ENCODE measurements around the gene COMMD7. TPM values are rescaled to one million over a fixed set of nuclear protein-coding genes. Genes with fewer than 3 reads are reported as not detected.

The COMMD7 gene
- 16.1 TPM for total RNA-seq

GRCh38 chr20:32743237-32744112 is at the start of gene COMMD7:
COMMD7 (minus strand) TSS chr20:32743467; CDS start chr20:32743391, 76 bp downstream.
- peak; percentile 75 for ATAC-seq

- ATAC-seq = no peak
Observed at GRCh38 chr20:32792731-32793458, 49.6 kb upstream of the COMMD7 start.

GRCh38 chr20:32792316-32792715 is 49.0 kb upstream of the COMMD7 start:
- no peak for ATAC-seq

DNA sequence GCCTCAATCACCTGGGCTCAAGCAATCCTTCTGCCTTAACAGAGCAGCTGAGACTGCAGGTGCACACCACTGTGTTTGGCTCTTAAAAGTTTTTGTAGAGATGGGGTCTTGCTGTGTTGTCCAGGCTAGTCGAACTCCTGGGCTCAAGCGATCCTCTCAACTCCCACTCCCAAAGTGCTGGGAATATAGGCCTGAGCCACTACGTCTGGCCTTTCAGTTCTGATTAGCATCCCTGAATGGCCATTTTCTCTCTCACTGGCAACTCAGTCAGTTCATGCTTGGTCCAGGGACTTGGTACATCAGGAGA is 47.4 kb upstream of the COMMD7 start:
- no peak for ATAC-seq

- ATAC-seq = peak; percentile 87
Observed at GRCh38 chr20:32789896-32790750, 46.9 kb upstream of the COMMD7 start.

- ATAC-seq = no peak
Observed at GRCh38 chr20:32787168-32787567, 43.9 kb upstream of the COMMD7 start.

GRCh38 chr20:32786059-32786760 is 42.9 kb upstream of the COMMD7 start:
- ATAC-seq = no peak

DNA sequence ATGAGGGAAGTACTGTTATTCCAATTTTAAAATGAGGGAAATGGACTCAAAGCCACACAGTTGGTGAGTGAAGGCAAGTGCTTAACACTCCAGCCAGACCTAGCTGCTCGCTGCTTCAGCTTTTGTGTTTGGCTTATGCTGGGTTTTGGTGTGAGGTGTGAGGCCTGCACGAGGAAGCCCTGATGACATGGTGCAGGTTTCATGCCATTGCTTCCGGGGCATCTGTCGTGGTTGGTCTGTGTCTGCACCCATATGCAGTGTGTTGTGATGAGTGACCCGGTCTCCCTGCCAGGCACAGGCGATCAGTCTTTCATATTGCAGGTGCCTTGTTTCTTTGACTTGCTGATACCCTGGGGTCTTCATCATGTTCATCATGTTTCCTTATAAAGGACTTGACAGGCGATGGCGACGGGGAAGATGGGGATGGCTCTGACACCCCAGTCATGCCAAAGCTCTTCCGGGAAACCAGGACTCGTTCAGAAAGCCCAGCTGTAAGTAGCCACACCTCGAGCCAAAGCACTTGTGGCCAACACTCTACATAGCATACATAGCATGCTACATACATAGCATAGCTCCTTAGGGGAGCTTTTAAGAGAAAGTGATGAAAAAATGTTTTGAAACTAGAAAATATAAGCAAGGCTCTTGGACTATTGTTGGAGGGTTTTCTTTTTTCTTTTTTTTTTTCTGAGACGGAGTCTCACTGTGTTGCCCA is 41.3 kb upstream of the COMMD7 start:
- no peak for ATAC-seq

DNA sequence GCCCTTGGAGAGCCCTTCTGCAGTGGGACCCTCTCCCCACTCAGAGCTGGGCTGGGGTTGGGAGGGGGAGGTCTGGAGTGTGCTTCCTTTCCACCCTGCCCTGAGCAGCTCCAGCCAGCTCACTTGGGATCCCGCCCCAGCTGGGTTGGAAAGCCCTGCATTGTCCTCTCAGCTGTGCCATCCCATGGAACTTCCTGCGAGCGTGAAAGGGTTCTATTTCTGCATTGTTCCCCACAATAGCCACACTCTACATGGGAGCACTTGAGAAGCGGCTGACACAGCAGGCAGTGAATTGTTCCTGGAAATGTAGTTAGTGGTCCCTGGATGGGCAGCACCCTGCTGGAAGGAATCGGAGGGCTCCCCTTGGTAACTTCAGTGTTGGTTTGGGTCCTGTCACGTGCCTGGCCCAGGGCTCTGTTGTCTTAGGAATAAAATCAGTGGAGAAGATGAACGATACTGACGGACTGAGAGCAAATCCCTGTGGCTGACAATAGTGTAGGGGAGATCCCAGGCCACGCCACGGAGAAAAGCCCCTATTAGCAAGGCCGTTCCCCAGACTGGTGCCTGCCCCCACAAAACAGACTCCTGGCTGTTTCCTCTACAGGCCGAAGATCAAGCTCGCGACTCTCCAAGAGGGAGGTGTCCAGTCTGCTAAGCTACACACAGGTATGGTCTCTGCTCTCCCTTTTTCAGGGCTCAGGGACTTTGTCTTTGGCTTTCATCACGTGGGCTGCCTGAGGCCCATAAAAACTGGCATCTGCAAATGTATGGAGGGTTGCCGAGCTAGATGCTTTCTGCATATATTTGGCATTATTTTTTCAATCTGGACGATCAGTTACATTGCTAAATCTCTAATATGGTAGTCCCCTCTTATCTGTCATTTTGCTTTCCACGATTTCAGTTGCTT is 37.7 kb upstream of the COMMD7 start:
- ATAC-seq = no peak

DNA sequence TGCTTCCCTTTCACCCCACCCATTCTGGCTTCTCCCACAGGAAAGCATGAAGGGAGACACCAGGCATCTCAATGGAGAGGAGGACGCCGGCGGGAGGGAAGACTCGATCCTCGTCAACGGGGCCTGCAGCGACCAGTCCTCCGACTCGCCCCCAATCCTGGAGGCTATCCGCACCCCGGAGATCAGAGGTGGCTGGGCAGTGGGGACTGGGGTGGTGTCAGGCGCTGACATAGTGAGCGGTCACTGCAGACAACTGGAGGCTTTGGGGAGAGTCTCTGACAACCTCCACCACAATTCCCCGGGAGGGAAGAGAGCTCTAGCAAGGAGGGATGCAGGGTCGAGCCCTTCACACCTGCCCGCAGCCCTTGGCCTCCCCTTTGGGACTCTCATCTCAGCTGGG is 37.0 kb upstream of the COMMD7 start:
- ATAC-seq = no peak

GRCh38 chr20:32779500-32780211 is 36.4 kb upstream of the COMMD7 start:
- no peak for ATAC-seq

- ATAC-seq = no peak
Observed at GRCh38 chr20:32777177-32777956, 34.1 kb upstream of the COMMD7 start.

DNA sequence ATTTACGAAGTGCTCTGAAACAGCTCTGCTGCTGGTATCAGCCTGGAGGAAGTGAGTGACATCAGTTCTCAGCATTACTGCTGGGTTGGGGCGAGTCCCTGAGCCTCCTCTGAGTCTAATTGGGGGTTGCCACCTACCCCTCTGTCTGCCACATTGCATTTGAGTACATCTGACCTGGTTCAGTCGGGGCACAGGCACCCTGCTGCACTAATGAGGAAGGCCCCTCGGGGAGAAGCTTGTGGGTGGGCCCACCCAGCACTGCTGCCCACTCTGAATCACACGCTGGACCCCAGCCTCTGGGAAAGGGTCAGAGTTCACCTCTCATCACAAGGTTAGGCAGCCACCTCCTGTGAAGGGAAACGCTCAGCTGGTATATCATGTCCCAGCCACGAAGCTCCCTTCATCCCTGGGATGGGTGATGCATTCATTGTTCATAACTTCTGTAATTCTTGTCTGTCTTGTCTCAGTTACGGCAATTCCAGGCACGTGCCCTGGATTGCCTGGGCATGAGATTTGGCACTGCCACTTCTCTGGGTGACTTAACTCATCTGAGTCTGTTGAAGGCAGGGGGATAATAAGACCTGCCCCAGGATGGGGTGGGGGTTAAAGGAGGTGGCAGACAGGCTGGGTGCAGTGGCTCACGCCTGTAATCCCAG is 32.2 kb upstream of the COMMD7 start:
- peak; percentile 67 for ATAC-seq

GRCh38 chr20:32773855-32774254 is 30.6 kb upstream of the COMMD7 start:
- no peak for ATAC-seq

- ATAC-seq = no peak
Observed at GRCh38 chr20:32773223-32773622, 30.0 kb upstream of the COMMD7 start.

DNA sequence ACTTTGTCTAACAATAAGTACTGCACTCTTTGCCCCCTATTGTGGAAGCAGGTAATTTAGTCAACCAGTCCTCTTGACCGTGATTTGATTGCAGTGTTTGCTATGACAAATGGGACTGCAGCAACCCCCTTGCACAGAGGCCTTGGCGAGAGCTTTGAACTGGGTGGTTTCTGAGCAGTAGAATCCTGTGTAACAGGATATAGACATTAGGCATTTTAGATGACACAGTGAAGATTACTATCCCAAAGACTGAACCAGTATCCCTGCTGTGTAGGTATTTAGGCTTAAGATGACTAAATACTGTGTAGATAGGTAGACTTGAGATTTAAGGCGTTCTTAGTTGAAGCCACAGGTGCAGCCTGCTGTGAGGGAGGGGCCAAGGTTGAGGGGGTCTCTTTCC is 28.8 kb upstream of the COMMD7 start:
- ATAC-seq = peak; percentile 39

DNA sequence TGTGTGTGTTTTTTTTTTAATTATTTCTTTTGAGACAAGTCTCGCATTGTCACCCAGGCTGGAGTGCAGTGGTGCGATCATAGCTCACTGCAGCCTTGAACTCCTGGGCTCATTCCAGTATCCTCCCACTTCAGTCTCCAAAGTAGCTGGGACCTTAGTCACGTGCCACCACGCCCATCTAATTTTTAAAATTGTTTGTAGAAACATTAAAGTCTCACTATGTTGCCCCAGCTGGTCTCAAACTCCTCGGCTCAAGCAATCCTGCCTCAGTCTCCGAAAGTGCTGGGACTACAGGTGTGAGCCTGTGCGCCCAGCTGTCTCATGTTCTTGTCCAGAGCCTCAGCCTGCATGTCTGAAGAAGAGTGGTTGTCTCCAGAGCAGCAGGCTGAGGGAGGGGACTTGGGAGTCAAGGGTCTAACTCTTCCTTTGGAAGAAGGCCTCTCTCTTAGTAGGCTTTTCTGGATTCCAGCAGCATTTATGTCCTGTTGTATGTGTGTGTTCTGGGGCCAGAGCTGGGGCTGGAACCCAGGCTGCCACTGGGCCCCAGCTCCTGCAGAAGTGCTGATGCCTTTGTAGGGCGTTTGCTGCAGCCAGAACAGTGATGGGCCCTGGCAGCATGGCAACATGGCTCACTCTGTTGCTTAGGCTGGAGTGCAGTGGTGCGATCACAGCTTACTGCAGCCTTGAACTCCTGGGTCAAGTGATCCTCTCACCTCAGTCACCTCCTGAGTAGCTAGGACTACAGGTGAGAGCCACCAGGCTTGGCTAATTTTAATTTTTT is 24.3 kb upstream of the COMMD7 start:
- no peak for ATAC-seq

Data from esophagus mucosa (tissue), 1 donor.